HG02970 (cell line): ENCODE measurements around the gene ARAP3.

Experiments
- ATAC-seq: cut with Tn5 transposase; IDR thresholded peaks from one replicate; pipeline ENCODE4 v1.9.1; 2021; ENCODE audit warnings: mild to moderate bottlenecking, moderate library complexity, moderate number of reproducible peaks; ENCODE audit not compliant: unreplicated experiment, low FRiP score

ARAP3 gene

GRCh38 chr5:141647851-141648250 lies 34.2 kb downstream of the ARAP3 start:
- ATAC-seq, result no peak

GRCh38 chr5:141647242-141647641 lies 34.8 kb downstream of the ARAP3 start:
- no peak for ATAC-seq

GRCh38 chr5:141646026-141646425 lies 36.0 kb downstream of the ARAP3 start:
- ATAC-seq, result no peak

GRCh38 chr5:141641634-141642267 lies 40.3 kb downstream of the ARAP3 start:
- no peak for ATAC-seq

GRCh38 chr5:141640698-141641097 lies 41.3 kb downstream of the ARAP3 start:
- no peak for ATAC-seq

GRCh38 chr5:141640051-141640415 lies 42.0 kb downstream of the ARAP3 start:
- ATAC-seq, result no peak

GRCh38 chr5:141639357-141640050 lies 42.5 kb downstream of the ARAP3 start:
- no peak for ATAC-seq

GRCh38 chr5:141638771-141639170 lies 43.3 kb downstream of the ARAP3 start:
- no peak for ATAC-seq

GRCh38 chr5:141637767-141638419 lies 44.1 kb downstream of the ARAP3 start:
- ATAC-seq, result no peak

- ATAC-seq, result peak; percentile 23
Measured at GRCh38 chr5:141637123-141637766, 44.8 kb downstream of the ARAP3 start.

- peak; percentile 77 for ATAC-seq
Measured at GRCh38 chr5:141636413-141637122, 45.5 kb downstream of the ARAP3 start, which contains the start of the genes HDAC3 and RELL2. Gene HDAC3 (minus strand): TSS chr5:141636849. CDS start chr5:141636790, 59 bp downstream. Gene RELL2 (plus strand): TSS chr5:141636997. CDS start chr5:141638226, 1,229 bp downstream.

- peak; percentile 1 for ATAC-seq
Measured at GRCh38 chr5:141636106-141636412, 46.0 kb downstream of the ARAP3 start.

- no peak for ATAC-seq
Measured at GRCh38 chr5:141635646-141636045, 46.4 kb downstream of the ARAP3 start.

- no peak for ATAC-seq
Measured at GRCh38 chr5:141634720-141635119, 47.3 kb downstream of the ARAP3 start.

GRCh38 chr5:141633871-141634561 lies 48.0 kb downstream of the ARAP3 start:
- peak; percentile 41 for ATAC-seq

- no peak for ATAC-seq
Measured at GRCh38 chr5:141632650-141633049, 49.4 kb downstream of the ARAP3 start.

- ATAC-seq, result no peak
Measured at GRCh38 chr5:141630570-141631140, 51.4 kb downstream of the ARAP3 start.

- ATAC-seq, result no peak
Measured at GRCh38 chr5:141628175-141628788, 53.7 kb downstream of the ARAP3 start.

- ATAC-seq, result no peak
Measured at GRCh38 chr5:141623611-141624010, 58.4 kb downstream of the ARAP3 start.
